Fibroblast of lung (primary cell): ENCODE measurements around the gene GDPGP1. TPM values are rescaled to one million over a fixed set of nuclear protein-coding genes. Genes with fewer than 3 reads are reported as not detected.

ENCODE experiments used
- DNase-seq, 2 donors: peaks; one replicate each; pipeline versions ENCODE4 v3.0.0 to v3.0.0-alpha.2; 2010; ENCODE audit warnings: low read depth in 2 of 2
- H2AFZ ChIP-seq: 2 replicates; pipeline ENCODE4 v1.5.1; 2012; ENCODE audit warnings: low read length, control low read depth, inconsistent platforms
- H3K27ac ChIP-seq: 2 replicates; pipeline ENCODE4 v1.5.1; 2011; ENCODE audit warnings: low read length, control low read depth; ENCODE audit not compliant: insufficient read depth
- H3K27me3 ChIP-seq: 2 replicates; pipeline ENCODE4 v1.5.1; 2011; ENCODE audit warnings: mild to moderate bottlenecking, low read length; ENCODE audit not compliant: control insufficient read depth, insufficient read depth
- H3K36me3 ChIP-seq: 2 replicates; pipeline ENCODE4 v1.5.1; 2011; ENCODE audit warnings: low read length; ENCODE audit not compliant: control insufficient read depth, insufficient read depth
- H3K4me1 ChIP-seq: 2 replicates; pipeline ENCODE4 v1.5.1; 2011; ENCODE audit warnings: low read length; ENCODE audit not compliant: control insufficient read depth, insufficient read depth; ENCODE audit errors: extremely low read depth
- H3K4me2 ChIP-seq: 2 replicates; pipeline ENCODE4 v1.5.1; 2011; ENCODE audit warnings: low read length, control low read depth; ENCODE audit not compliant: insufficient read depth; ENCODE audit errors: extremely low read depth
- H3K4me3 ChIP-seq, 4 experiments: fragments of 200-600 bp in 1 of 4; sonication (generic) in 1 of 4; replicated peaks in 1 of 4; 2 replicates each; pipeline ENCODE4 v1.5.1; 2011 to 2016; ENCODE audit warnings: low read length in 4 of 4, low read depth in 3 of 4, mild to moderate bottlenecking in 3 of 4, control low read depth in 2 of 4, inconsistent platforms in 1 of 4, mixed read lengths in 1 of 4; ENCODE audit not compliant: insufficient read depth in 1 of 4; ENCODE audit errors: control extremely low read depth in 1 of 4
- H3K79me2 ChIP-seq: 2 replicates; pipeline ENCODE4 v1.5.1; 2012; ENCODE audit warnings: mild to moderate bottlenecking, low read length, inconsistent platforms; ENCODE audit not compliant: control insufficient read depth, insufficient read depth
- H3K9ac ChIP-seq: 2 replicates; pipeline ENCODE4 v1.5.1; 2011; ENCODE audit warnings: mild to moderate bottlenecking, low read length, control low read depth; ENCODE audit not compliant: insufficient read depth
- H3K9me3 ChIP-seq: 2 replicates; pipeline ENCODE4 v1.5.1; 2012; ENCODE audit warnings: low read depth, low read length; ENCODE audit not compliant: control insufficient read depth, insufficient read depth
- H4K20me1 ChIP-seq: 2 replicates; pipeline ENCODE4 v1.5.1; 2011; ENCODE audit warnings: low read length; ENCODE audit not compliant: control insufficient read depth, insufficient read depth; ENCODE audit errors: extremely low read depth
- EZH2 ChIP-seq: IDR thresholded peaks from 2 replicates; pipeline ENCODE4 v1.5.1; 2012; ENCODE audit warnings: low read length, control low read depth, mild to moderate bottlenecking; ENCODE audit errors: missing control alignments
- polyA plus RNA-seq, 2 donors: library from polyadenylated mRNA; depleted of rRNA in 1 of 2; stranded (reverse) in 1 of 2; unstranded in 1 of 2; fragments of >200 nt; gene quantifications; 2 replicates each; pipeline ENCODE4 v1.2.1, GENCODE V29; 2011 to 2012; ENCODE audit warnings: missing spikeins in 1 of 2
- total RNA-seq: library from RNA; depleted of rRNA; stranded (reverse); fragments of >200 nt; gene quantifications from 2 replicates; pipeline ENCODE4 v1.2.1, GENCODE V29; 2014
- TF ChIP-seq, protein P1 (sequence below), 2 donors: IDR thresholded peaks in 1 of 2; conservative IDR thresholded peaks in 1 of 2; 1 replicate in 1 of 2; 2 replicates in 1 of 2; pipeline ENCODE4 v1.5.1; 2011 to 2012; ENCODE audit warnings: low read length in 2 of 2, control low read depth in 1 of 2, inconsistent platforms in 1 of 2, low read depth in 1 of 2, mild to moderate bottlenecking in 1 of 2

GDPGP1 gene
- total and polyA plus RNA-seq, 2 donors (not counting 1 experiment from before 2014, with no cell fraction given): 1.9 to 9.7 TPM

DNA sequence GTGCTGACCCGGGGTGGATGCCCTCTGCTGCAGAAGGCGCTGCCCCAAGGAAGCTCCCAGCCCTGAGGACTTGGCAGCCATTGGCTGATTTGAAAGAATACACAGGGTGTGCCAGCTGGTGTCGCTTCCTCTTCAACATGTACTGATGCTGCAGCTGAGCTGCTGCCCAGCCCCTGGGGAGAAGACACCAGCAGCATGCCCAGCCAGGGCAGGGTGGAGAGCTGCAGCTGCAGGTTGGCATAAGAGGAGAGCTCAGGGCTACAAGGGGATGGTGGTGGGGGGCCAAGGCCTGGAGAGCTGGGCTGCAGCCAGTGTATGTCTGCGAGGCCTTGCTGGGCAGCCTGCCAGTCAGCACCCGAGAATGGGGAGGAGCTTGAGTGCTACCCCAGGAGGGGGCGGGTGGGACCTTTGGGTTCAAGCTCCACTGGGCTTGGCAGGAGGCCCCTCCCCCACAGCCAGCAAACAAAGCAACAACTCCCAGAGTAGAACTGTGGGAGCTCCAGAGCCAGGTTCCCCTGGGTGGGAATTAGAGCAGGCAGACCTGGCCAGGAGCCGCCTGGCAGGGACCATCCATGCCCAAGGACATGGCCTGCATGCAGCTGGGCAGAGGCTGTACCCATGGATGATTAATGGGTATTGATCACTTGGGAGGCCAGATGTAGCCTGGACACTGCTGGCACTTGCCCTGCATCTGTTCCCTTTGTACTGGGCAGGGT is 42.1 kb upstream of the GDPGP1 start:
- H3K27me3 ChIP-seq: no peaks in the 10 kb centered on the region
- H4K20me1 ChIP-seq: no peaks in the 10 kb centered on the region
- H3K79me2 ChIP-seq: no peaks in the 10 kb centered on the region
- peaks cover 9% of the 10 kb centered on the region for H3K4me1 ChIP-seq
- TF ChIP-seq EZH2: no peak
- no peak overlapping the region for H3K27ac ChIP-seq
- H2AFZ ChIP-seq: no peak overlapping the region
- H3K4me2 ChIP-seq: no peak overlapping the region
- H3K4me3 ChIP-seq: no peak overlapping the region
- H3K36me3 ChIP-seq: no peaks in the 10 kb centered on the region
- no peaks in the 10 kb centered on the region for H3K9me3 ChIP-seq
- H3K9ac ChIP-seq: no peak overlapping the region
- DNase-seq: peak; percentile 29 to 65

DNA sequence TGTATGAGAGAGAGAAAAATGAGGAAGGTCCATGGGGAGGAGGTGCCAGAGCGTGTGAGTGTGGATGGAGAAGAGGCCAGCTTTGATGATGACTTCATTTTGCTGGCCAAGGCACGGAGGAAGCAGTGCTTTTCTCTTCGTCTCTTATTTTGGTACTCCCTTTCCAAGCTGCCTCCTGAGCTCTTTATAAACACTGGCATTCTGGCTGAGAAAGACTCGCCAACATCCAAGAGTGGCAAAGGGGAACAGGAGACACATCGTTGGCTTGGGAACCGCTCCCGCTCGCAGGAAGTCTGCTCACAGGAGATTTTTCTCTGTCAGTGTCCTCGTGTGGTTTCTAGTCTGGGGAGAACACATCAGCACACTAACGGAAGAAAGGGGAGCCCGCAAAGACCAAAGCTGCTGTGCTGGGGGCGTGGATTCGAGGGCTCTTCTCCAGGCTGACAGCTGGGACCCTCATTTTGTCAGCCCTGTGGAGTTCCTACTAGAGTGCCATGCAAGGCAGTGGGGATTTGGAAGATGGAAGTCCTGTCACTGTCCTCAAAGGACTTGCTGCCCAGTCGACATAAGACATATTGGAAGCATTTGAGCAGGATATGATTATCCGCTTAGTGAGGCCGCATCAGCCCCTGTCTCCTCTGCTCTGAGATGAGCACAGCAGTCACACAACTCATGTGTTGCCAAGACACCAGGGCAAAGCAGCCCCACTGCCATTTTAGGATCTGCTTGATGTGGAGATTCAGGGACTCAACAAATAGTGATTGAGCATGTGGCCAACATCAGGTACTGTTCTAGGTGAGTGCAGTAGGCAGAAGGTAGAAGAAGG is 40.8 kb upstream of the GDPGP1 start:
- Histone ChIP-seq H3K27ac (no peak overlapping the region), H3K4me1 (peaks cover 9% of the 10 kb centered on the region), H3K9me3 (no peaks in the 10 kb centered on the region), H3K4me2 (peak overlapping the region; percentile 62), H3K27me3 (no peaks in the 10 kb centered on the region), H4K20me1 (no peaks in the 10 kb centered on the region), H3K4me3 (no peak overlapping the region), H3K79me2 (no peaks in the 10 kb centered on the region), H3K36me3 (no peaks in the 10 kb centered on the region), H3K9ac (no peak overlapping the region), H2AFZ (peak overlapping the region; percentile 81)
- no peak for TF ChIP-seq EZH2
- TF ChIP-seq, protein P1, sequence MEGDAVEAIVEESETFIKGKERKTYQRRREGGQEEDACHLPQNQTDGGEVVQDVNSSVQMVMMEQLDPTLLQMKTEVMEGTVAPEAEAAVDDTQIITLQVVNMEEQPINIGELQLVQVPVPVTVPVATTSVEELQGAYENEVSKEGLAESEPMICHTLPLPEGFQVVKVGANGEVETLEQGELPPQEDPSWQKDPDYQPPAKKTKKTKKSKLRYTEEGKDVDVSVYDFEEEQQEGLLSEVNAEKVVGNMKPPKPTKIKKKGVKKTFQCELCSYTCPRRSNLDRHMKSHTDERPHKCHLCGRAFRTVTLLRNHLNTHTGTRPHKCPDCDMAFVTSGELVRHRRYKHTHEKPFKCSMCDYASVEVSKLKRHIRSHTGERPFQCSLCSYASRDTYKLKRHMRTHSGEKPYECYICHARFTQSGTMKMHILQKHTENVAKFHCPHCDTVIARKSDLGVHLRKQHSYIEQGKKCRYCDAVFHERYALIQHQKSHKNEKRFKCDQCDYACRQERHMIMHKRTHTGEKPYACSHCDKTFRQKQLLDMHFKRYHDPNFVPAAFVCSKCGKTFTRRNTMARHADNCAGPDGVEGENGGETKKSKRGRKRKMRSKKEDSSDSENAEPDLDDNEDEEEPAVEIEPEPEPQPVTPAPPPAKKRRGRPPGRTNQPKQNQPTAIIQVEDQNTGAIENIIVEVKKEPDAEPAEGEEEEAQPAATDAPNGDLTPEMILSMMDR (conservative IDR thresholded peaks at IDR 0.05 in 1 of 2, IDR thresholded peaks at IDR 0.05 in 1 of 2; ENCODE audit: low read depth in 1 of 2, low read length in 2 of 2): no peak
- peak; percentile 15 to 69 for DNase-seq

DNA sequence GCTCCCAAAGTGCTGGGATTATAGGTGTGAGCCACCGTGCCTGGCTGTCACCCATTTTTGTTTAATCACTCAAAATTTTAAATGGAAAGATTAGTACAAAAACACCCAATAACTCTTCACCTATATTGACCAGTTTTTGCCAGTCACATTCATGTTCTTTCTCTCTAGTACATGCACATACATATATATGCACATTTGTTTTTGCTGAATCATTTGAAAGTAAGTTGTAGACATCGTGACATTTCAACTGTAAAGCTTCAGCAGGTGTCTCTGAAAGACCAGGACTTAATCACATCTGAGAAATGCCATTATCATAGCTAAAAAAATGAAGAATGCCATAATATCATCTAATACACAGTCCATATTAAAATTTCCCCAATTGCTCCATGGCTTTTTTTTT is 39.4 kb upstream of the GDPGP1 start:
- no peak overlapping the region for H2AFZ ChIP-seq
- H3K36me3 ChIP-seq: no peaks in the 10 kb centered on the region
- H3K79me2 ChIP-seq: no peaks in the 10 kb centered on the region
- DNase-seq: no peak
- H3K4me2 ChIP-seq: no peak overlapping the region
- H3K9me3 ChIP-seq: no peaks in the 10 kb centered on the region
- no peak overlapping the region for H3K27ac ChIP-seq
- no peak overlapping the region for H3K9ac ChIP-seq
- TF ChIP-seq EZH2: no peak
- TF ChIP-seq, protein P1 (conservative IDR thresholded peaks at IDR 0.05 in 1 of 2, IDR thresholded peaks at IDR 0.05 in 1 of 2; ENCODE audit: low read depth in 1 of 2, low read length in 2 of 2): no peak
- H3K27me3 ChIP-seq: no peaks in the 10 kb centered on the region
- peaks cover 9% of the 10 kb centered on the region for H3K4me1 ChIP-seq
- H3K4me3 ChIP-seq: no peak overlapping the region
- no peaks in the 10 kb centered on the region for H4K20me1 ChIP-seq
